ENCODE data around the gene XRCC6. TPM values are rescaled to one million over a fixed set of nuclear protein-coding genes. Genes with fewer than 3 reads are reported as not detected.
"Not testable (repeated sequence)": the region's sequence is repeated elsewhere in the genome, so short reads cannot be mapped to it uniquely, and the experiment has no call there.

Gene XRCC6
- 247 and 251 TPM in 2 replicates for total RNA-seq

GRCh38 chr22:41621099-41621910 lies at the start of gene XRCC6:
XRCC6 (plus strand) TSS chr22:41621295; CDS start chr22:41622005, 710 bp downstream.
- H3K4me3 ChIP-seq (ENCODE audit: insufficient read depth, low read length) = peak within 1 kb of the TSS; percentile 99
- H4K20me1 ChIP-seq (ENCODE audit: insufficient read depth, low read length) = peaks cover 15% of the 10 kb centered on the region
- peaks cover 25% of the 10 kb centered on the region for H3K36me3 ChIP-seq (ENCODE audit: insufficient read depth, low read length)
- H2AFZ ChIP-seq (ENCODE audit: low read length) = peak within 1 kb of the TSS; percentile 98
- H3K79me2 ChIP-seq (ENCODE audit: insufficient read depth, low read length) = peaks cover 80% of the 10 kb centered on the region
- peak within 1 kb of the TSS; percentile 85 for H3K4me2 ChIP-seq (ENCODE audit: insufficient read depth, low read length)
- DNase-seq (ENCODE audit: insufficient read length, low spot score, missing footprints) = peak; percentile 99
- H3K4me1 ChIP-seq (ENCODE audit: insufficient read depth, low read length) = peaks cover 19% of the 10 kb centered on the region
- no peak for TF ChIP-seq CTCF (IDR thresholded peaks at IDR 0.05; ENCODE audit: extremely low read depth, low read depth, low read length)
- no peaks in the 10 kb centered on the region for H3K27me3 ChIP-seq (ENCODE audit: insufficient read depth, low read length)
- no peaks in the 10 kb centered on the region for H3K9me3 ChIP-seq (ENCODE audit: low read depth, low read length)
- H3K27ac ChIP-seq (ENCODE audit: low read depth, low read length) = peak within 1 kb of the TSS; percentile 99

DNA sequence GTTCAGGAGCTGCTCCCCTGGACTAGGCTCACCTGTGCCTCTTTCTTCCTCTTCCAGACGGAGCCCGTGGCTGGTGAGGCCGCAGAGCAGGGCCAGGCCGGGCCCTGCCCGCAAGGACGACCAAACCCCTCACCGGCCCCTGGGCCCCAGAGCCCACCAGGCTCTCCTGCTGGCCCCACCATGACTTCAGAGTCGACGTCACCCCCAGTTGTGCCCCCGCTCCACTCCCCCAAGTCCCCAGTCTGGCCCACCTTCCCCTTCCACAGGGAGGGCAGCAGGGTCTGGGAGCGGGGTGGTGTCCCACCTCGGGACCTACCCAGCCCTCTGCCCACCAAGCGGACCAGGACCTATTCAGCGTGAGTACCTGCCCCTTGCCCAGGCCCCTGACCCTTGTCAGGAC lies 49.3 kb upstream of the XRCC6 start:
- TF ChIP-seq CTCF (IDR thresholded peaks at IDR 0.05; ENCODE audit: extremely low read depth, low read depth, low read length) = no peak
- Histone ChIP-seq H3K4me1 (ENCODE audit: insufficient read depth, low read length) (no peaks in the 10 kb centered on the region), H3K4me2 (ENCODE audit: insufficient read depth, low read length) (no peak overlapping the region), H3K79me2 (ENCODE audit: insufficient read depth, low read length) (no peaks in the 10 kb centered on the region), H2AFZ (ENCODE audit: low read length) (no peak overlapping the region), H3K9me3 (ENCODE audit: low read depth, low read length) (no peaks in the 10 kb centered on the region), H4K20me1 (ENCODE audit: insufficient read depth, low read length) (no peaks in the 10 kb centered on the region), H3K36me3 (ENCODE audit: insufficient read depth, low read length) (peaks cover 3% of the 10 kb centered on the region), H3K27ac (ENCODE audit: low read depth, low read length) (no peak overlapping the region), H3K27me3 (ENCODE audit: insufficient read depth, low read length) (no peaks in the 10 kb centered on the region), H3K4me3 (ENCODE audit: insufficient read depth, low read length) (no peak overlapping the region)
- DNase-seq (ENCODE audit: insufficient read length, low spot score, missing footprints) = peak; percentile 30

DNA sequence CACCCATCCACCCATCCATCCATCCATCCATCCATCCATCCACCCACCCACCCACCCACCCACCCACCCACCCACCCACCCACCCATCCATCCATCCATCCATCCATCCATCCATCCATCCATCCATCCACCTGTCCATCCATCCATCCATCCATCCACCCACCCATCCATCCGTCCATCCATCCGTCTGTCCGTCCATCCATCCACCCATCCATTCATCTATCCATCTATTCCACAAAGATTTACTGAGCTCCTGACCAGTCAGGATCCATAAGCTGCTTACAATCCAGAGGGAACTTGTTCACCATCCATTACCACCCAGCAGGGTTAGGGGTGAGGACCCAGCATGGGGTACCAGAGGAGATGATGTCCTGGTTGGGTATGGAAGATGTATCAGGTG lies 48.8 kb upstream of the XRCC6 start:
- H2AFZ ChIP-seq (ENCODE audit: low read length); DNase-seq (ENCODE audit: insufficient read length, low spot score, missing footprints); H3K9me3 ChIP-seq (ENCODE audit: low read depth, low read length): not testable (repeated sequence)

DNA sequence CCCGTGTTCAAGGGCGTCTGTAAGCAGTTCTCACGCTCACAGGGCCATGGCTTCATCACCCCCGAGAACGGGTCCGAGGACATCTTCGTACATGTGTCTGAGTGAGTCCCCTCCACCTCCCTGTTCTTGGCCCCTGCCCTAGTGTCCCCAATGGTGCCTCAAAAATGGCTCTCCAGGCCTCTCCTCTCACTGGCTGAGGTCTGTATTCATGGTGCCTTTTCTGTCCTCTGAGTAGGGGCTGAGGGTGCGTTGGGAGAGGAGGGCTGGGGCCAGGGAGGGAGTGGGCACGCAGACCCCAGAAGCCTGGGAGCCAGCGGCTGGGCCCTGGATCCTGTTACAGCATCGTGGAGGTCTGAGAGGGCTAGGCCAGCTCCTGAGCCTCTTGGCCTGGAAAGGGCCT lies 47.4 kb upstream of the XRCC6 start:
- Histone ChIP-seq H3K9me3 (ENCODE audit: low read depth, low read length) (no peaks in the 10 kb centered on the region), H2AFZ (ENCODE audit: low read length) (no peak overlapping the region), H3K27me3 (ENCODE audit: insufficient read depth, low read length) (no peaks in the 10 kb centered on the region), H4K20me1 (ENCODE audit: insufficient read depth, low read length) (no peaks in the 10 kb centered on the region), H3K4me3 (ENCODE audit: insufficient read depth, low read length) (no peak overlapping the region), H3K27ac (ENCODE audit: low read depth, low read length) (no peak overlapping the region), H3K4me2 (ENCODE audit: insufficient read depth, low read length) (no peak overlapping the region), H3K36me3 (ENCODE audit: insufficient read depth, low read length) (peaks cover 18% of the 10 kb centered on the region), H3K79me2 (ENCODE audit: insufficient read depth, low read length) (no peaks in the 10 kb centered on the region), H3K4me1 (ENCODE audit: insufficient read depth, low read length) (no peaks in the 10 kb centered on the region)
- no peak for TF ChIP-seq CTCF (IDR thresholded peaks at IDR 0.05; ENCODE audit: extremely low read depth, low read depth, low read length)
- peak; percentile 59 for DNase-seq (ENCODE audit: insufficient read length, low spot score, missing footprints)

More for the DNA sequence above, 48.8 kb upstream of the XRCC6 start:
- H3K79me2 ChIP-seq (ENCODE audit: insufficient read depth, low read length); H3K4me2 ChIP-seq (ENCODE audit: insufficient read depth, low read length); H3K27me3 ChIP-seq (ENCODE audit: insufficient read depth, low read length); H4K20me1 ChIP-seq (ENCODE audit: insufficient read depth, low read length); H3K4me1 ChIP-seq (ENCODE audit: insufficient read depth, low read length); H3K36me3 ChIP-seq (ENCODE audit: insufficient read depth, low read length); H3K27ac ChIP-seq (ENCODE audit: low read depth, low read length); H3K4me3 ChIP-seq (ENCODE audit: insufficient read depth, low read length): not testable (repeated sequence)

All from osteoblast (primary cell).